Measurements from ENCODE around the gene CHST11. TPM values are rescaled to one million over a fixed set of nuclear protein-coding genes. Genes with fewer than 3 reads are reported as not detected.

The CHST11 gene
- polyA plus RNA-seq, 1 donor (not counting 4 experiments of a cell fraction or from before 2014, with no cell fraction given) = 11.9 TPM

- H3K4me3 ChIP-seq (ENCODE audit: control insufficient read depth in 2 of 3, extremely low read depth in 1 of 3, insufficient read depth in 2 of 3, low read depth in 1 of 3, low read length in 3 of 3) = peak overlapping the region in 2 of 3 experiments; percentile 93 to 95
- dilution Hi-C loops (cut with MboI; ENCODE audit: extremely low pct_ligation_motif_present, low sequenced_read_pairs) = no loop called here
- no peak for FAIRE-seq
- H3K9ac ChIP-seq (ENCODE audit: control insufficient read depth, extremely low read depth, insufficient read depth, low read length) = peak overlapping the region; percentile 84
- H4K20me1 ChIP-seq (ENCODE audit: control insufficient read depth, extremely low read depth, insufficient read depth, low read length) = no peaks in the 10 kb centered on the region
- peaks cover 60% of the 10 kb centered on the region for H3K79me2 ChIP-seq (ENCODE audit: control insufficient read depth, insufficient read depth, low read length)
- no peaks in the 10 kb centered on the region for H3K36me3 ChIP-seq (ENCODE audit: control insufficient read depth in 2 of 2, extremely low read depth in 1 of 2, insufficient read depth in 2 of 2, low read length in 2 of 2)
- TF ChIP-seq EZH2 (IDR thresholded peaks at IDR 0.05; ENCODE audit: low read length) (no peak), CTCF (optimal IDR thresholded peaks at IDR 0.05 in 1 of 3, IDR thresholded peaks at IDR 0.05 in 1 of 3, conservative IDR thresholded peaks at IDR 0.05 in 1 of 3; ENCODE audit: extremely low read depth in 1 of 3, insufficient read depth in 2 of 3, low read length in 3 of 3) (no peak)
- no peaks in the 10 kb centered on the region for H3K27me3 ChIP-seq (ENCODE audit: control insufficient read depth, extremely low read depth, insufficient read depth, low read length)
- peaks cover 30% of the 10 kb centered on the region for H3K4me1 ChIP-seq (ENCODE audit: control insufficient read depth, extremely low read depth, insufficient read depth, low read length)
- peak overlapping the region; percentile 96 for H3K4me2 ChIP-seq (ENCODE audit: control insufficient read depth, extremely low read depth, insufficient read depth, low read depth, low read length)
- H3K9me1 ChIP-seq (ENCODE audit: control insufficient read depth, extremely low read depth, insufficient read depth, low read length) = no peaks in the 10 kb centered on the region
- H3K9me3 ChIP-seq (ENCODE audit: control insufficient read depth, low read depth, low read length) = no peaks in the 10 kb centered on the region
- no peak for DNase-seq (ENCODE audit: low read depth, low spot score)
- H2AFZ ChIP-seq (ENCODE audit: control insufficient read depth, low read length) = no peak overlapping the region
- H3K27ac ChIP-seq (ENCODE audit: control insufficient read depth, insufficient read depth, low read length) = no peak overlapping the region
Observed at GRCh38 chr12:104459368-104459909, 2.7 kb downstream of the CHST11 start.

GRCh38 chr12:104460041-104460719 lies 3.4 kb downstream of the CHST11 start:
- FAIRE-seq (no peak), DNase-seq (ENCODE audit: low read depth, low spot score) (no peak)
- Histone ChIP-seq H3K79me2 (ENCODE audit: control insufficient read depth, insufficient read depth, low read length) (peaks cover 67% of the 10 kb centered on the region), H3K36me3 (ENCODE audit: control insufficient read depth in 2 of 2, extremely low read depth in 1 of 2, insufficient read depth in 2 of 2, low read length in 2 of 2) (no peaks in the 10 kb centered on the region), H3K27ac (ENCODE audit: control insufficient read depth, insufficient read depth, low read length) (no peak overlapping the region), H4K20me1 (ENCODE audit: control insufficient read depth, extremely low read depth, insufficient read depth, low read length) (no peaks in the 10 kb centered on the region), H2AFZ (ENCODE audit: control insufficient read depth, low read length) (no peak overlapping the region), H3K9ac (ENCODE audit: control insufficient read depth, extremely low read depth, insufficient read depth, low read length) (no peak overlapping the region), H3K9me1 (ENCODE audit: control insufficient read depth, extremely low read depth, insufficient read depth, low read length) (no peaks in the 10 kb centered on the region), H3K4me2 (ENCODE audit: control insufficient read depth, extremely low read depth, insufficient read depth, low read depth, low read length) (no peak overlapping the region), H3K4me3 (ENCODE audit: control insufficient read depth in 2 of 3, extremely low read depth in 1 of 3, insufficient read depth in 2 of 3, low read depth in 1 of 3, low read length in 3 of 3) (no peak overlapping the region), H3K9me3 (ENCODE audit: control insufficient read depth, low read depth, low read length) (no peaks in the 10 kb centered on the region), H3K4me1 (ENCODE audit: control insufficient read depth, extremely low read depth, insufficient read depth, low read length) (peaks cover 23% of the 10 kb centered on the region), H3K27me3 (ENCODE audit: control insufficient read depth, extremely low read depth, insufficient read depth, low read length) (no peaks in the 10 kb centered on the region)
- TF ChIP-seq CTCF (optimal IDR thresholded peaks at IDR 0.05 in 1 of 3, IDR thresholded peaks at IDR 0.05 in 1 of 3, conservative IDR thresholded peaks at IDR 0.05 in 1 of 3; ENCODE audit: extremely low read depth in 1 of 3, insufficient read depth in 2 of 3, low read length in 3 of 3) = no peak
- dilution Hi-C loops (cut with MboI; ENCODE audit: extremely low pct_ligation_motif_present, low sequenced_read_pairs) = no loop called here
